ENCODE results near the gene TBCD.

Gene TBCD

DNA sequence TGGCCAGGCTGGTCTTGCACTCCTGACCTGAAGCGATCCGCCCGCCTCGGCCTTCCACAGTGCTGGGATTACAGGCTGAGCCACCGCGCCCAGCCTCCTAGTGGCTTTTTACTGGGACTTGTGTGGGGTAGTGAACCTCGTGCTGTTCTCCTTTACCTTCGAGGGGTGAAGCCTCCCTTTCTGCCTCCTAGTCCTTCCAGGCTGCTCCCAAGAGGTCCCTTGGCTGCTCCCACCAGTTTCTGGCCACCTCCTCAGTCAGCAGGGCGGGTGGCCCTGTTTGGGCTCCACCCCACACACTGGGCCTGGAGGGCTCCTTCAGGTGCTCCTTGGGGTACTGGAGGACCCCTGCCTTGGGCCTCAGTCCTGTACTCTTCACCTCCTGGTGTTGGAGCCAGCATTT is 158.9 kb downstream of the TBCD start:
- Histone ChIP-seq H3K9me3 (replicated peaks in 1 of 2; ENCODE audit: control insufficient read depth in 2 of 2, insufficient read depth in 1 of 2, low read depth in 1 of 2, low read length in 2 of 2) (no peaks in the 10 kb centered on the region), H3K4me3 (ENCODE audit: low read length in 2 of 2) (no peak overlapping the region), H3K18ac (ENCODE audit: low read length) (no peak overlapping the region), H3K27ac (replicated peaks; ENCODE audit: low read length) (no peak overlapping the region), H3K14ac (ENCODE audit: low read length) (no peak overlapping the region), H2BK12ac (ENCODE audit: low read length) (no peak overlapping the region), H2BK120ac (ENCODE audit: low read depth, low read length) (no peak overlapping the region), H2BK5ac (ENCODE audit: low read length) (no peak overlapping the region), H3K4me1 (ENCODE audit: control insufficient read depth in 2 of 2, insufficient read depth in 1 of 2, low read depth in 1 of 2, low read length in 2 of 2) (no peaks in the 10 kb centered on the region), H3K79me1 (ENCODE audit: low read depth, low read length) (peaks cover 9% of the 10 kb centered on the region), H2AK5ac (ENCODE audit: low read depth, low read length) (no peak overlapping the region), H3K23ac (ENCODE audit: low read depth, low read length, poor library complexity) (peak overlapping the region; percentile 6), H4K8ac (ENCODE audit: low read depth, low read length) (no peak overlapping the region), H3K9ac (ENCODE audit: low read depth, low read length, poor library complexity) (no peak overlapping the region), H3K36me3 (replicated peaks in 1 of 2; ENCODE audit: control insufficient read depth in 2 of 2, insufficient read depth in 2 of 2, low read length in 2 of 2) (peaks cover 35 to 92% of the 10 kb centered on the region in 2 donors), H2BK15ac (ENCODE audit: low read length) (no peak overlapping the region), H3K4ac (ENCODE audit: low read length) (no peak overlapping the region), H3K4me2 (ENCODE audit: insufficient read depth, low read length, poor library complexity, severe bottlenecking) (no peak overlapping the region), H2AFZ (ENCODE audit: low read length) (no peak overlapping the region), H3K27me3 (ENCODE audit: control insufficient read depth in 3 of 3, insufficient read depth in 3 of 3, low read depth in 1 of 3, low read length in 3 of 3) (no peaks in the 10 kb centered on the region), H4K91ac (ENCODE audit: low read depth, low read length, poor library complexity) (no peak overlapping the region)
- DNase-seq (ENCODE audit: low spot score): no peak
- no CpG with 5 or more reads among the region's 9 CpGs for WGBS, 2 donors (ENCODE audit: extremely low coverage in 2 of 2, insufficient read length in 2 of 2, insufficient replicate concordance in 1 of 2)

DNA sequence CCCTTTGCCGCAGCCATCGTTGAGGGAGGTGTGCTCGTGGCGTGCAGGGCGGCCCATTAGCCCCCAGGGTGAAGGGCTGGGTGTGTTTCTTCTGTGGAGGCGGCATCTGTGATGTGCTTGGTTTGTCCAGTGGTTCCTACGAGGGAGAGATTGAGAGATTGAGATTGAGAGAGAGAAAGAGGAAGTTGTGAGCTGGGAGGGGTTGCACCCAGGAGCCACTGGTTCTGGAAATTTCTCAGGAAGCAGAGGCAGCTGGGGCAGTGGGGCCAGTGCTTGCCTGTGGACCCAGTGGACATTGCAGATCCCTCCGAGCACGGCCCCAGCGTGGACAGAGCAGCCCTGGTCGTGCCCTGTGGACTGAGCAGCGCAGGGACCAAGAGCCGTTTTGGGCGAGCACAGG is 160.0 kb downstream of the TBCD start:
- no peak overlapping the region for H3K23ac ChIP-seq (ENCODE audit: low read depth, low read length, poor library complexity)
- H3K9ac ChIP-seq (ENCODE audit: low read depth, low read length, poor library complexity): no peak overlapping the region
- H2AFZ ChIP-seq (ENCODE audit: low read length): no peak overlapping the region
- no peak overlapping the region for H3K4me3 ChIP-seq (ENCODE audit: low read length in 2 of 2)
- H3K4me2 ChIP-seq (ENCODE audit: insufficient read depth, low read length, poor library complexity, severe bottlenecking): no peak overlapping the region
- no peaks in the 10 kb centered on the region for H3K27me3 ChIP-seq (ENCODE audit: control insufficient read depth in 3 of 3, insufficient read depth in 3 of 3, low read depth in 1 of 3, low read length in 3 of 3)
- no CpG with 5 or more reads among the region's 14 CpGs for WGBS, 2 donors (ENCODE audit: extremely low coverage in 2 of 2, insufficient read length in 2 of 2, insufficient replicate concordance in 1 of 2)
- H3K27ac ChIP-seq (replicated peaks; ENCODE audit: low read length): no peak overlapping the region
- no peaks in the 10 kb centered on the region for H3K4me1 ChIP-seq (ENCODE audit: control insufficient read depth in 2 of 2, insufficient read depth in 1 of 2, low read depth in 1 of 2, low read length in 2 of 2)
- H3K4ac ChIP-seq (ENCODE audit: low read length): no peak overlapping the region
- H4K8ac ChIP-seq (ENCODE audit: low read depth, low read length): no peak overlapping the region
- H2BK15ac ChIP-seq (ENCODE audit: low read length): no peak overlapping the region
- DNase-seq (ENCODE audit: low spot score): no peak
- H3K18ac ChIP-seq (ENCODE audit: low read length): no peak overlapping the region
- H2AK5ac ChIP-seq (ENCODE audit: low read depth, low read length): peak overlapping the region; percentile 43
- peaks cover 9% of the 10 kb centered on the region for H3K79me1 ChIP-seq (ENCODE audit: low read depth, low read length)
- H2BK12ac ChIP-seq (ENCODE audit: low read length): no peak overlapping the region
- H3K14ac ChIP-seq (ENCODE audit: low read length): no peak overlapping the region
- H3K36me3 ChIP-seq (replicated peaks in 1 of 2; ENCODE audit: control insufficient read depth in 2 of 2, insufficient read depth in 2 of 2, low read length in 2 of 2): peaks cover 31 to 88% of the 10 kb centered on the region in 2 donors
- no peak overlapping the region for H2BK120ac ChIP-seq (ENCODE audit: low read depth, low read length)
- H2BK5ac ChIP-seq (ENCODE audit: low read length): no peak overlapping the region
- no peak overlapping the region for H4K91ac ChIP-seq (ENCODE audit: low read depth, low read length, poor library complexity)
- no peaks in the 10 kb centered on the region for H3K9me3 ChIP-seq (replicated peaks in 1 of 2; ENCODE audit: control insufficient read depth in 2 of 2, insufficient read depth in 1 of 2, low read depth in 1 of 2, low read length in 2 of 2)

DNA sequence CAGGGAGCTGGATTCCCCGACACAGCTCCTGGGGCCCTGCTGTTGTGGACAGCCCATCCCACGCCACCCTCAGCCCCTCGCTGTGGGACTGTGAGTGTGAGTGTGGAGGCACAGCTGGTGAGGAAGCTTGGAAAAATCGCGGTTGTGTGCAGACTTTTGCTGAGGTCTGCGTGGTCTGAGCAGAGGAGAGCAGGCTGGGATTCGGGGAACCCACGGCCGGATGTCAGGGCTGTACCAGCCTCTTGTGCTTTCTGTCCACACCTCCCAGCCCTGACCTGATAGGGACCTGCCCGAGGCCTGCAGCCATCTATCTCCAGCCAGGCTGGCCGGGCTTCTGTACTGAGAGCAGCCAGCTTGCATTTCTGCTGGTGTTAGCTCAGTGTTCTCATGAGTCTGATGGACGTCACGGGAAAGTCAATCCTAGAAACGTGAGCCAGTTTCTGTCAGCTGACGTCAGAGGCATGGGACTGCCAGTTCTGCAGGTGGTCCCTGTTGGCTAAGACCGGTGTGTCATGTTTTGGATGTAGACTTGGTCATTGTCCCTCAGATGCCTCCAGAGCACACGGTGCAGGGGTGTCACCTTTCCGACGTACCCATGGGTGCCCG is 160.7 kb downstream of the TBCD start:
- Histone ChIP-seq H2BK5ac (ENCODE audit: low read length) (no peak overlapping the region), H2AFZ (ENCODE audit: low read length) (no peak overlapping the region), H4K91ac (ENCODE audit: low read depth, low read length, poor library complexity) (no peak overlapping the region), H3K18ac (ENCODE audit: low read length) (no peak overlapping the region), H3K14ac (ENCODE audit: low read length) (no peak overlapping the region), H3K9me3 (replicated peaks in 1 of 2; ENCODE audit: control insufficient read depth in 2 of 2, insufficient read depth in 1 of 2, low read depth in 1 of 2, low read length in 2 of 2) (no peaks in the 10 kb centered on the region), H3K23ac (ENCODE audit: low read depth, low read length, poor library complexity) (peak overlapping the region; percentile 16), H3K27me3 (ENCODE audit: control insufficient read depth in 3 of 3, insufficient read depth in 3 of 3, low read depth in 1 of 3, low read length in 3 of 3) (no peaks in the 10 kb centered on the region), H2BK12ac (ENCODE audit: low read length) (no peak overlapping the region), H3K4me3 (ENCODE audit: low read length in 2 of 2) (peak overlapping the region in 1 of 2 donors; percentile 21), H2BK120ac (ENCODE audit: low read depth, low read length) (no peak overlapping the region), H3K79me1 (ENCODE audit: low read depth, low read length) (peaks cover 9% of the 10 kb centered on the region), H2BK15ac (ENCODE audit: low read length) (no peak overlapping the region), H3K4me2 (ENCODE audit: insufficient read depth, low read length, poor library complexity, severe bottlenecking) (no peak overlapping the region), H3K4me1 (ENCODE audit: control insufficient read depth in 2 of 2, insufficient read depth in 1 of 2, low read depth in 1 of 2, low read length in 2 of 2) (no peaks in the 10 kb centered on the region), H2AK5ac (ENCODE audit: low read depth, low read length) (no peak overlapping the region), H3K27ac (replicated peaks; ENCODE audit: low read length) (no peak overlapping the region), H3K4ac (ENCODE audit: low read length) (no peak overlapping the region), H3K36me3 (replicated peaks in 1 of 2; ENCODE audit: control insufficient read depth in 2 of 2, insufficient read depth in 2 of 2, low read length in 2 of 2) (peaks cover 26 to 80% of the 10 kb centered on the region in 2 donors), H3K9ac (ENCODE audit: low read depth, low read length, poor library complexity) (no peak overlapping the region), H4K8ac (ENCODE audit: low read depth, low read length) (no peak overlapping the region)
- no peak for DNase-seq (ENCODE audit: low spot score)
- no CpG with 5 or more reads among the region's 20 CpGs for WGBS, 2 donors (ENCODE audit: extremely low coverage in 2 of 2, insufficient read length in 2 of 2, insufficient replicate concordance in 1 of 2)

DNA sequence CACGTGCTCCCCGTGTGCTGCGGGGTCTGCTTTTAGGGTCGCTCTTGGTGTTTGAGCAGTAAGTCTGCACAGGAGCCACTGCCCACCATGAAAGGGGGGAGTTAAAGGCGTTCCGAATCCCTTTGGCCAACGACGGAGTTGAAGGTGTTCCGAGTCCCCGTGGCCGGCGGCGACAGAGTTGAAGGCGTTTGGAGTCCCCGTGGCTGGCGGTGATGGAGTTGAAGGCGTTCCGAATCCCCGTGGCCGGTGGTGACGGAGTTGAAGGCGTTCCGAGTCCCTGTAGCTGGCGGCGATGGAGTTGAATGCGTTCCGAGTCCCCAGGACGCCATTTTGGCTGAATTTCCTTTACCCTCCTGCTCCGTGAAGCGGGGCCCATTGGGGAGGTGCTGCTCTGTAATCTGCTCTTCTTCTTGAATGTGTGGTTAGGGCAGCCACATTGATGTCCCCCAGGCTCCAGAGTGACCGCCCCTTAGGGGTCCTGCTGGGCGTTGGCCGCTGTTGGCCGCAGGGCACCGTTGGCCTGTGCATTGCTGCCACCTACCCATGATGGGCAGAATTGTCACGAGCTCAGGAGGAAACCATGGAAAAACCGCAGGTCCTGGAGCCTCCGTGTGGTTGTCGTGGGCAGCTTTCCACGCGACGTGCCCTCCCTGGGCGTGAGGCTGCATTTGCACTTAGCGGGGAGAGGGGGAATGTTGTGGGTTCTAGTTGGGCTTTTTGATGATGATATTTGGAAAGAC is 161.6 kb downstream of the TBCD start:
- Histone ChIP-seq H3K9ac (ENCODE audit: low read depth, low read length, poor library complexity) (no peak overlapping the region), H3K79me1 (ENCODE audit: low read depth, low read length) (peaks cover 9% of the 10 kb centered on the region), H3K4me3 (ENCODE audit: low read length in 2 of 2) (no peak overlapping the region), H3K4ac (ENCODE audit: low read length) (no peak overlapping the region), H3K9me3 (replicated peaks in 1 of 2; ENCODE audit: control insufficient read depth in 2 of 2, insufficient read depth in 1 of 2, low read depth in 1 of 2, low read length in 2 of 2) (no peaks in the 10 kb centered on the region), H3K4me2 (ENCODE audit: insufficient read depth, low read length, poor library complexity, severe bottlenecking) (no peak overlapping the region), H2AFZ (ENCODE audit: low read length) (no peak overlapping the region), H3K36me3 (replicated peaks in 1 of 2; ENCODE audit: control insufficient read depth in 2 of 2, insufficient read depth in 2 of 2, low read length in 2 of 2) (peaks cover 28 to 77% of the 10 kb centered on the region in 2 donors), H4K8ac (ENCODE audit: low read depth, low read length) (no peak overlapping the region), H3K4me1 (ENCODE audit: control insufficient read depth in 2 of 2, insufficient read depth in 1 of 2, low read depth in 1 of 2, low read length in 2 of 2) (no peaks in the 10 kb centered on the region), H4K91ac (ENCODE audit: low read depth, low read length, poor library complexity) (peak overlapping the region; percentile 72), H2BK5ac (ENCODE audit: low read length) (no peak overlapping the region), H2BK12ac (ENCODE audit: low read length) (no peak overlapping the region), H3K27me3 (ENCODE audit: control insufficient read depth in 3 of 3, insufficient read depth in 3 of 3, low read depth in 1 of 3, low read length in 3 of 3) (no peaks in the 10 kb centered on the region), H3K27ac (replicated peaks; ENCODE audit: low read length) (no peak overlapping the region), H2BK15ac (ENCODE audit: low read length) (no peak overlapping the region), H3K18ac (ENCODE audit: low read length) (no peak overlapping the region), H2BK120ac (ENCODE audit: low read depth, low read length) (no peak overlapping the region), H3K23ac (ENCODE audit: low read depth, low read length, poor library complexity) (peak overlapping the region; percentile 16), H2AK5ac (ENCODE audit: low read depth, low read length) (no peak overlapping the region), H3K14ac (ENCODE audit: low read length) (no peak overlapping the region)
- WGBS, 2 donors (ENCODE audit: extremely low coverage in 2 of 2, insufficient read length in 2 of 2, insufficient replicate concordance in 1 of 2): no CpG with 5 or more reads among the region's 44 CpGs
- no peak for DNase-seq (ENCODE audit: low spot score)
